Lower leg skin (tissue), 3 donors: Measurements from ENCODE around the gene AP1M2.

Experiments
- CTCF ChIP-seq, 3 donors: fragments of 450-650 bp; IDR thresholded peaks; one replicate each; pipeline ENCODE4 v1.5.1; 2016; ENCODE audit warnings: antibody characterized with exemption in 3 of 3, mild to moderate bottlenecking in 3 of 3, moderate library complexity in 2 of 3
- POLR2A ChIP-seq, 2 donors: fragments of 450-650 bp; IDR thresholded peaks; one replicate each; pipeline ENCODE4 v1.6.1; 2016 to 2017; ENCODE audit warnings: antibody characterized with exemption in 2 of 2, mild to moderate bottlenecking in 1 of 2, moderate library complexity in 1 of 2

GRCh38 chr19:10593148-10593547 is 6.0 kb upstream of the AP1M2 start:
- TF ChIP-seq POLR2A (IDR thresholded peaks at IDR 0.05), result no peak
- TF ChIP-seq CTCF (IDR thresholded peaks at IDR 0.05), result no peak
